Jurkat, Clone E6-1 (cell line): Measurements from ENCODE around the gene FAM83B.
"Not testable (repeated sequence)": the region's sequence is repeated elsewhere in the genome, so short reads cannot be mapped to it uniquely, and the experiment has no call there.

Experiments used
- DNase-seq: peaks from one replicate; pipeline ENCODE4 v3.0.0-alpha.2; 2011; ENCODE audit warnings: low read depth, low spot score
- H3K4me3 ChIP-seq: 2 replicates; pipeline ENCODE4 v1.5.1; 2011; ENCODE audit warnings: mild to moderate bottlenecking, low read length, control low read depth, moderate library complexity

Gene FAM83B

GRCh38 chr6:54860132-54860531 is 13.6 kb downstream of the FAM83B start:
- no peak overlapping the region for H3K4me3 ChIP-seq
- no peak for DNase-seq

- H3K4me3 ChIP-seq = no peak overlapping the region
- no peak for DNase-seq
These were observed 14.2 kb downstream of the FAM83B start for GRCh38 chr6:54860739-54861138.

- H3K4me3 ChIP-seq = no peak overlapping the region
- no peak for DNase-seq
These were observed 15.5 kb downstream of the FAM83B start for GRCh38 chr6:54861905-54862616.

- DNase-seq = no peak
- no peak overlapping the region for H3K4me3 ChIP-seq
These were observed 17.7 kb downstream of the FAM83B start for GRCh38 chr6:54864272-54864671.

- DNase-seq = no peak
These were observed 18.6 kb downstream of the FAM83B start for GRCh38 chr6:54865091-54865631.

GRCh38 chr6:54868556-54868955 is 22.0 kb downstream of the FAM83B start:
- DNase-seq = no peak
- H3K4me3 ChIP-seq = no peak overlapping the region

More at GRCh38 chr6:54865091-54865631, 18.6 kb downstream of the FAM83B start:
- H3K4me3 ChIP-seq = no peak overlapping the region

GRCh38 chr6:54873599-54873998 is 27.0 kb downstream of the FAM83B start:
- H3K4me3 ChIP-seq = no peak overlapping the region
- no peak for DNase-seq

- no peak for DNase-seq
- no peak overlapping the region for H3K4me3 ChIP-seq
These were observed 27.9 kb downstream of the FAM83B start for GRCh38 chr6:54874349-54875048.

GRCh38 chr6:54875539-54875938 is 29.0 kb downstream of the FAM83B start:
- DNase-seq = no peak
- no peak overlapping the region for H3K4me3 ChIP-seq

GRCh38 chr6:54876365-54876764 is 29.8 kb downstream of the FAM83B start:
- no peak overlapping the region for H3K4me3 ChIP-seq
- DNase-seq = no peak

- DNase-seq = no peak
- no peak overlapping the region for H3K4me3 ChIP-seq
These were observed 30.3 kb downstream of the FAM83B start for GRCh38 chr6:54876871-54877270.

GRCh38 chr6:54877713-54878317 is 31.2 kb downstream of the FAM83B start:
- no peak for DNase-seq
- H3K4me3 ChIP-seq = no peak overlapping the region

- DNase-seq = no peak
- no peak overlapping the region for H3K4me3 ChIP-seq
These were observed 32.1 kb downstream of the FAM83B start for GRCh38 chr6:54878718-54879117.

GRCh38 chr6:54879188-54879985 is 32.8 kb downstream of the FAM83B start:
- DNase-seq = no peak
- H3K4me3 ChIP-seq = no peak overlapping the region

GRCh38 chr6:54881067-54881730 is 34.6 kb downstream of the FAM83B start:
- DNase-seq = no peak
- H3K4me3 ChIP-seq = no peak overlapping the region

GRCh38 chr6:54881891-54882290 is 35.3 kb downstream of the FAM83B start:
- not testable (repeated sequence) for H3K4me3 ChIP-seq, DNase-seq

GRCh38 chr6:54886932-54887584 is 40.5 kb downstream of the FAM83B start:
- H3K4me3 ChIP-seq = no peak overlapping the region
- no peak for DNase-seq

- DNase-seq = no peak
- H3K4me3 ChIP-seq = no peak overlapping the region
These were observed 45.0 kb downstream of the FAM83B start for GRCh38 chr6:54891536-54891935.
